H9 (cell line): ENCODE results near the gene KCNJ11. TPM values are rescaled to one million over a fixed set of nuclear protein-coding genes. Genes with fewer than 3 reads are reported as not detected.

ENCODE experiments used
- DNase-seq: peaks from one replicate; pipeline ENCODE4 v3.0.0-alpha.2; 2017
- H2AFZ ChIP-seq: one replicate; pipeline ENCODE4 v1.6.1; 2013; ENCODE audit warnings: mild to moderate bottlenecking, low read length, control low read depth, moderate library complexity
- H2AK5ac ChIP-seq: 2 replicates; pipeline ENCODE4 v1.6.1; 2013; ENCODE audit warnings: low read length, control low read depth, mixed read lengths; ENCODE audit not compliant: insufficient read length
- H2BK120ac ChIP-seq: one replicate; pipeline ENCODE4 v1.6.1; 2013; ENCODE audit warnings: low read depth, mild to moderate bottlenecking, low read length, control low read depth, inconsistent platforms; ENCODE audit not compliant: poor library complexity, severe bottlenecking
- H2BK12ac ChIP-seq: 2 replicates; pipeline ENCODE4 v1.6.1; 2013; ENCODE audit warnings: low read length, control low read depth, mixed read lengths, low read depth; ENCODE audit not compliant: insufficient read length
- H2BK15ac ChIP-seq: 2 replicates; pipeline ENCODE4 v1.6.1; 2013; ENCODE audit warnings: low read depth, low read length, control low read depth
- H2BK20ac ChIP-seq: one replicate; pipeline ENCODE4 v1.6.1; 2013; ENCODE audit warnings: low read depth, mild to moderate bottlenecking, low read length, control low read depth, inconsistent platforms; ENCODE audit not compliant: poor library complexity, severe bottlenecking
- H2BK5ac ChIP-seq: 2 replicates; pipeline ENCODE4 v1.6.1; 2013; ENCODE audit warnings: low read length, control low read depth, mixed read lengths; ENCODE audit not compliant: insufficient read length
- H3K14ac ChIP-seq: 2 replicates; pipeline ENCODE4 v1.6.1; 2013; ENCODE audit warnings: low read length, control low read depth; ENCODE audit not compliant: insufficient read depth
- H3K18ac ChIP-seq: 2 replicates; pipeline ENCODE4 v1.6.1; 2013; ENCODE audit warnings: low read depth, mild to moderate bottlenecking, mixed read lengths, low read length, control low read depth; ENCODE audit not compliant: insufficient read length
- H3K23ac ChIP-seq: 2 replicates; pipeline ENCODE4 v1.6.1; 2013; ENCODE audit warnings: low read length, control low read depth, mixed read lengths, low read depth; ENCODE audit not compliant: insufficient read length
- H3K23me2 ChIP-seq: 2 replicates; pipeline ENCODE4 v1.6.1; 2013; ENCODE audit warnings: low read depth, mild to moderate bottlenecking, mixed read lengths, low read length, control low read depth; ENCODE audit not compliant: insufficient read length, poor library complexity, severe bottlenecking
- H3K27ac ChIP-seq: 2 replicates; pipeline ENCODE4 v1.5.1; 2013; ENCODE audit warnings: low read length, control low read depth, mixed read lengths, low read depth; ENCODE audit not compliant: insufficient read length
- H3K27me3 ChIP-seq: 2 replicates; pipeline ENCODE4 v1.6.1; 2013; ENCODE audit warnings: low read length, control low read depth, inconsistent platforms; ENCODE audit not compliant: insufficient read depth
- H3K4ac ChIP-seq: 2 replicates; pipeline ENCODE4 v1.6.1; 2013; ENCODE audit warnings: low read depth, mild to moderate bottlenecking, control low read depth, inconsistent platforms, low read length, moderate library complexity
- H3K4me1 ChIP-seq: 2 replicates; pipeline ENCODE4 v1.6.1; 2013; ENCODE audit warnings: low read length, control low read depth, inconsistent platforms; ENCODE audit not compliant: insufficient read depth
- H3K4me2 ChIP-seq: 2 replicates; pipeline ENCODE4 v1.6.1; 2013; ENCODE audit warnings: low read length, control low read depth, mixed read lengths; ENCODE audit not compliant: insufficient read length, insufficient read depth
- H3K56ac ChIP-seq: 2 replicates; pipeline ENCODE4 v1.6.1; 2013; ENCODE audit warnings: low read depth, mild to moderate bottlenecking, mixed read lengths, low read length, control low read depth; ENCODE audit not compliant: insufficient read length
- H3K79me1 ChIP-seq: 2 replicates; pipeline ENCODE4 v1.6.1; 2013; ENCODE audit warnings: low read depth, mild to moderate bottlenecking, moderate library complexity, low read length, control low read depth, inconsistent platforms; ENCODE audit not compliant: insufficient read depth, poor library complexity, severe bottlenecking
- H3K79me2 ChIP-seq: 2 replicates; pipeline ENCODE4 v1.6.1; 2013; ENCODE audit warnings: low read length, control low read depth, inconsistent platforms; ENCODE audit not compliant: insufficient read depth
- H3K9ac ChIP-seq: 2 replicates; pipeline ENCODE4 v1.6.1; 2013; ENCODE audit warnings: low read length, control low read depth, mixed read lengths; ENCODE audit not compliant: insufficient read length; ENCODE audit errors: extremely low read depth
- H3K9me3 ChIP-seq: one replicate; pipeline ENCODE4 v1.6.1; 2013; ENCODE audit warnings: low read depth, low read length, inconsistent platforms; ENCODE audit not compliant: control insufficient read depth
- H3T11ph ChIP-seq: one replicate; pipeline ENCODE4 v1.6.1; 2013; ENCODE audit warnings: mild to moderate bottlenecking, low read length, control low read depth, inconsistent platforms
- H4K20me1 ChIP-seq: one replicate; pipeline ENCODE4 v1.6.1; 2013; ENCODE audit not compliant: control insufficient read depth, insufficient read length, insufficient read depth
- H4K5ac ChIP-seq: 2 replicates; pipeline ENCODE4 v1.6.1; 2013; ENCODE audit warnings: low read depth, mild to moderate bottlenecking, mixed read lengths, low read length, control low read depth; ENCODE audit not compliant: insufficient read length
- H4K8ac ChIP-seq: replicated peaks from 2 replicates; pipeline ENCODE4 v1.6.1; 2013; ENCODE audit warnings: low read length, control low read depth, mixed read lengths, low read depth; ENCODE audit not compliant: insufficient read length
- H4K91ac ChIP-seq: 2 replicates; pipeline ENCODE4 v1.6.1; 2013; ENCODE audit warnings: low read depth, mild to moderate bottlenecking, moderate library complexity, mixed read lengths, low read length, control low read depth; ENCODE audit not compliant: insufficient read length
- H3K27ac Mint-ChIP-seq, 3 experiments: 2 replicates in 2 of 3; 3 replicates in 1 of 3; pipeline ENCODE4 v1.8.0; 2020 to 2021; ENCODE audit warnings: mixed read lengths in 3 of 3, mild to moderate bottlenecking in 1 of 3, moderate library complexity in 1 of 3
- H3K27me3 Mint-ChIP-seq: 2 replicates; pipeline ENCODE4 v1.8.0; 2021; ENCODE audit warnings: low read depth, mild to moderate bottlenecking, moderate library complexity, mixed read lengths
- H3K36me3 Mint-ChIP-seq, 3 experiments: 2 replicates in 2 of 3; 3 replicates in 1 of 3; pipeline ENCODE4 v1.8.0; 2020 to 2021; ENCODE audit warnings: low read depth in 3 of 3, mixed read lengths in 3 of 3; ENCODE audit not compliant: insufficient read depth in 1 of 3
- H3K4me1 Mint-ChIP-seq, 2 experiments: 2 replicates each; pipeline ENCODE4 v1.8.0; 2020; ENCODE audit warnings: mixed read lengths in 2 of 2
- H3K4me3 Mint-ChIP-seq, 2 experiments: 2 replicates in 1 of 2; 3 replicates in 1 of 2; pipeline ENCODE4 v1.8.0; 2020 to 2021; ENCODE audit warnings: mild to moderate bottlenecking in 2 of 2, mixed read lengths in 2 of 2, moderate library complexity in 1 of 2
- H3K9me3 Mint-ChIP-seq, 2 experiments: 2 replicates in 1 of 2; 3 replicates in 1 of 2; pipeline ENCODE4 v1.8.0; 2020; ENCODE audit warnings: mild to moderate bottlenecking in 2 of 2, mixed read lengths in 2 of 2, moderate library complexity in 1 of 2
- WGBS: extraction: QIAGEN DNeasy Blood & Tissue Kit; methylation state at CpG from one replicate; pipeline ENCODE4 v1.1.7; 2013; ENCODE audit warnings: missing lambda C conversion rate, low lambda C conversion rate, mixed read lengths; ENCODE audit not compliant: insufficient read length; ENCODE audit errors: extremely low coverage; 5-methylcytosine and 5-hydroxymethylcytosine counted together
- total RNA-seq: library from RNA; stranded (reverse); gene quantifications from 2 replicates; pipeline ENCODE4 v1.2.1, GENCODE V29; 2021
- TF ChIP-seq, protein P1 (sequence below): fragments of 200-600 bp; sonication (generic); conservative IDR thresholded peaks from 3 replicates; pipeline ENCODE4 v1.8.0; 2021; ENCODE audit warnings: antibody characterized with exemption, mild to moderate bottlenecking

Gene KCNJ11
- total RNA-seq, 1 experiment from 2014 or later, result 2.3 TPM

DNA sequence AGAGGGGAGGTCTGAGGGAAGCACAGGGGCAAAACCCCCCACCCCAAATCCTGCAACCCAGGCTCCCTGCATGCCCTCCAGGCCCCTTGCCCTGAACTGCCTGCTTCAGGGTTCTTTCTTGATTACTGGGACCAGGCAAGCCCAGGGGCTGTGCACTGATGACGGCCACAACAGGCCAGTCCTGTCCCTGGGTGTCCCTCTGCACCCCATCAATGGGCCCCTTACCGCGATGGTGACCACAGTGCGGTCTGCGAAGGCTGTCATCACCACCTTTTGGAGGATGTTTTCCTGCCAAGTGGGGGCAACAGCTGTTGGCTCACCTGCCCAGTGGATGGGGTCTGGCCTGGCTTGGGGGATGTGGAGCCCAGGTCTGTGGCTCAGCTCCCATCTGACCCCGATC is 5.0 kb upstream of the KCNJ11 start:
- H4K5ac ChIP-seq, result no peak overlapping the region
- no peaks in the 10 kb centered on the region for H3K27me3 ChIP-seq
- H3K79me2 ChIP-seq, result no peaks in the 10 kb centered on the region
- WGBS, result no CpG with 5 or more reads among the region's 6 CpGs
- no peak overlapping the region for H3K4me2 ChIP-seq
- H2BK12ac ChIP-seq, result no peak overlapping the region
- H2AK5ac ChIP-seq, result no peak overlapping the region
- Mint-ChIP-seq H3K36me3 (no peaks in the 10 kb centered on the region; a peak in 1 of 7 replicates), H3K27me3 (peaks cover 23% of the 10 kb centered on the region), H3K4me1 (peaks cover 6 to 12% of the 10 kb centered on the region in 2 experiments), H3K9me3 (no peaks in the 10 kb centered on the region), H3K4me3 (no peak overlapping the region), H3K27ac (peak overlapping the region in 1 of 3 experiments; percentile 52; a peak in 1 of 7 replicates)
- H3K23ac ChIP-seq, result no peak overlapping the region
- no peak overlapping the region for H3K18ac ChIP-seq
- H3K4ac ChIP-seq, result no peak overlapping the region
- no peak for DNase-seq
- H3K4me1 ChIP-seq, result no peaks in the 10 kb centered on the region; the same call in 1 of the 2 replicates
- H4K91ac ChIP-seq, result no peak overlapping the region
- no peak overlapping the region for H2BK15ac ChIP-seq
- no peak overlapping the region for H2AFZ ChIP-seq
- H3K79me1 ChIP-seq, result no peaks in the 10 kb centered on the region
- H3K9ac ChIP-seq, result no peak overlapping the region
- no peak overlapping the region for H3K56ac ChIP-seq
- no peaks in the 10 kb centered on the region for H3K23me2 ChIP-seq
- H2BK120ac ChIP-seq, result no peak overlapping the region
- no peaks in the 10 kb centered on the region for H4K20me1 ChIP-seq
- H2BK5ac ChIP-seq, result no peak overlapping the region
- TF ChIP-seq, protein P1, sequence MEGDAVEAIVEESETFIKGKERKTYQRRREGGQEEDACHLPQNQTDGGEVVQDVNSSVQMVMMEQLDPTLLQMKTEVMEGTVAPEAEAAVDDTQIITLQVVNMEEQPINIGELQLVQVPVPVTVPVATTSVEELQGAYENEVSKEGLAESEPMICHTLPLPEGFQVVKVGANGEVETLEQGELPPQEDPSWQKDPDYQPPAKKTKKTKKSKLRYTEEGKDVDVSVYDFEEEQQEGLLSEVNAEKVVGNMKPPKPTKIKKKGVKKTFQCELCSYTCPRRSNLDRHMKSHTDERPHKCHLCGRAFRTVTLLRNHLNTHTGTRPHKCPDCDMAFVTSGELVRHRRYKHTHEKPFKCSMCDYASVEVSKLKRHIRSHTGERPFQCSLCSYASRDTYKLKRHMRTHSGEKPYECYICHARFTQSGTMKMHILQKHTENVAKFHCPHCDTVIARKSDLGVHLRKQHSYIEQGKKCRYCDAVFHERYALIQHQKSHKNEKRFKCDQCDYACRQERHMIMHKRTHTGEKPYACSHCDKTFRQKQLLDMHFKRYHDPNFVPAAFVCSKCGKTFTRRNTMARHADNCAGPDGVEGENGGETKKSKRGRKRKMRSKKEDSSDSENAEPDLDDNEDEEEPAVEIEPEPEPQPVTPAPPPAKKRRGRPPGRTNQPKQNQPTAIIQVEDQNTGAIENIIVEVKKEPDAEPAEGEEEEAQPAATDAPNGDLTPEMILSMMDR, result no peak
- H3K27ac ChIP-seq, result no peak overlapping the region
- no peak overlapping the region for H2BK20ac ChIP-seq
- no peak overlapping the region; the same call in 1 of the 2 replicates for H3K14ac ChIP-seq
- H3K9me3 ChIP-seq, result no peaks in the 10 kb centered on the region
- H3T11ph ChIP-seq, result no peak overlapping the region
- no peak overlapping the region for H4K8ac ChIP-seq
